Spinal cord (tissue), 10 donors: ENCODE data around the gene TMC2. TPM values are rescaled to one million over a fixed set of nuclear protein-coding genes. Genes with fewer than 3 reads are reported as not detected.
"Not testable (repeated sequence)": the region's sequence is repeated elsewhere in the genome, so short reads cannot be mapped to it uniquely, and the experiment has no call there.

Source experiments
- DNase-seq, 6 donors: peaks; one replicate each; pipeline versions ENCODE4 v3.0.0 to v3.0.0-alpha.2; 2013 to 2015; ENCODE audit warnings: low spot score in 6 of 6, low read depth in 4 of 6
- H3K27ac ChIP-seq: one replicate; pipeline ENCODE4 v1.5.1; 2013; ENCODE audit warnings: low read depth, low read length, control low read depth
- H3K27me3 ChIP-seq: one replicate; pipeline ENCODE4 v1.6.1; 2013; ENCODE audit warnings: low read length; ENCODE audit not compliant: control insufficient read depth, insufficient read depth
- H3K36me3 ChIP-seq: one replicate; pipeline ENCODE4 v1.6.1; 2013; ENCODE audit warnings: low read length; ENCODE audit not compliant: control insufficient read depth, insufficient read depth
- H3K4me1 ChIP-seq: one replicate; pipeline ENCODE4 v1.6.1; 2013; ENCODE audit warnings: low read length; ENCODE audit not compliant: control insufficient read depth, insufficient read depth
- H3K4me3 ChIP-seq: one replicate; pipeline ENCODE4 v1.5.1; 2013; ENCODE audit warnings: low read depth, low read length, control low read depth
- H3K9me3 ChIP-seq: one replicate; pipeline ENCODE4 v1.6.1; 2013; ENCODE audit warnings: low read length; ENCODE audit not compliant: control insufficient read depth, insufficient read depth
- WGBS: methylation state at CpG from one replicate; pipeline ENCODE4 v1.1.5; 2013; ENCODE audit warnings: missing lambda C conversion rate; ENCODE audit not compliant: insufficient coverage; 5-methylcytosine and 5-hydroxymethylcytosine counted together
- polyA plus RNA-seq, 2 donors: library from polyadenylated mRNA; unstranded; fragments of 120-200 nt; gene quantifications; one replicate each; pipeline ENCODE4 v1.2.1, GENCODE V29; 2013; ENCODE audit not compliant: insufficient read length in 2 of 2
- total RNA-seq, 2 donors: library from RNA; depleted of rRNA in 1 of 2; stranded (reverse); fragments of 120-200 nt in 1 of 2; fragments of >200 nt in 1 of 2; gene quantifications; one replicate each; pipeline versions ENCODE4 v1.2.3 to v1.2.4, GENCODE V29; 2013 to 2014
- donor health status: healthy.

TMC2 gene
- total and polyA plus RNA-seq, 4 donors, result 0.94 to 6.3 (median 2.3) TPM

- DNase-seq, result peak in 5 of 6 donors; percentile 19 to 86 (median 50)
- WGBS, result 0% methylated on average over 62 of the region's 64 CpGs
- H3K27ac ChIP-seq, result peak overlapping the region; percentile 75
Observed at GRCh38 chr20:2524709-2525506, 11.5 kb upstream of the TMC2 start.

DNA sequence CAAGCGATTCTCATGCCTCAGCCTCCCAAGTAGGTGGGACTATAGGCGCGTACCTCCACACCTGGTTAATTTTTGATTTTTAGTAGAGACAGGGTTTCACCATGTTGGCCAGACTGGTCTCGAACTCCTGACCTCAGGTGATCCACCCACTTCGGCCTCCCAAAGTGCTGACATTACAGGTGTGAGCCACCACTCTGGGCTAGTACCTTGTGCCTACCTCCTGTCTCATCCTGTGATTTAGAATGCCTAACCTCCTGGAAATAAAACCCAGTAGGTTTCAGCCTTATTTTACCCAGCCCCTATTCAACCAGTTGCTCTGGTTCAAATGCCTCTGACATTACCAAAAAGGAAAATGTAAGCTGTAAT, 10.2 kb upstream of the TMC2 start:
- H3K4me3 ChIP-seq, H3K27me3 ChIP-seq, H3K36me3 ChIP-seq, DNase-seq, H3K27ac ChIP-seq, H3K9me3 ChIP-seq: not testable (repeated sequence)
- 98% methylated on average over 3 of the region's 5 CpGs for WGBS
- peaks cover 16% of the 10 kb centered on the region for H3K4me1 ChIP-seq

More at GRCh38 chr20:2524709-2525506, 11.5 kb upstream of the TMC2 start:
- peak overlapping the region; percentile 81 for H3K4me3 ChIP-seq
- H3K4me1 ChIP-seq, result peaks cover 16% of the 10 kb centered on the region
- H3K27me3 ChIP-seq, result no peaks in the 10 kb centered on the region
- no peaks in the 10 kb centered on the region for H3K9me3 ChIP-seq
- no peaks in the 10 kb centered on the region for H3K36me3 ChIP-seq

DNA sequence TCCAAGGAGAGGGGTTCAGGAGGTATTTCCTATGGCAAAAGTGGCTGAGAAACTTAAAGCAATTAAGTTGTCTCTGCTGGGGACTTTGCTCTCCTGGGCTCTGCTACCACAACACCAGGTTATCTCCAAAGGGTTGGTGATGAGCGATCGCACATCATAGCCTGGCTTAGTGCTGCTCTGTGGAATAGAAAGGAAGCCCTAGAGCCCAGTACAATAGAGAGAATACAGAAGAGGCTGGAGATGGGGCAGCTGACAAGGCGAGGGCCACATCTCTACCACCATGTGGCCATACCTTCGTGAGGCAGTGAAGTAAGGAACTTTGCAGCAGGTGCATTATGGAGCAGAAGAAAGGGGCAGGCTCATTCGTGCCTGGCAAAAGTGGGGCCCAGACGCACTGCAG, 8.6 kb upstream of the TMC2 start:
- no peak for DNase-seq
- Histone ChIP-seq H3K4me1 (peaks cover 16% of the 10 kb centered on the region), H3K27me3 (peaks cover under 1% of the 10 kb centered on the region), H3K36me3 (no peaks in the 10 kb centered on the region), H3K27ac (no peak overlapping the region), H3K9me3 (no peaks in the 10 kb centered on the region), H3K4me3 (no peak overlapping the region)
- 82% methylated on average over 6 of the region's 6 CpGs for WGBS

GRCh38 chr20:2528671-2529271, 7.6 kb upstream of the TMC2 start:
- no peak for DNase-seq
- 77% methylated on average over 2 of the region's 10 CpGs for WGBS
- H3K27ac ChIP-seq, result no peak overlapping the region
- H3K4me3 ChIP-seq, result no peak overlapping the region
- no peaks in the 10 kb centered on the region for H3K9me3 ChIP-seq
- peaks cover 3% of the 10 kb centered on the region for H3K27me3 ChIP-seq
- H3K4me1 ChIP-seq, result peaks cover 16% of the 10 kb centered on the region
- no peaks in the 10 kb centered on the region for H3K36me3 ChIP-seq

GRCh38 chr20:2533118-2533517, 3.3 kb upstream of the TMC2 start:
- Histone ChIP-seq H3K27me3 (peaks cover 6% of the 10 kb centered on the region), H3K27ac (no peak overlapping the region), H3K9me3 (no peaks in the 10 kb centered on the region), H3K4me3 (no peak overlapping the region), H3K36me3 (no peaks in the 10 kb centered on the region), H3K4me1 (peaks cover 8% of the 10 kb centered on the region)
- WGBS, result 91% methylated on average over 8 of the region's 8 CpGs
- no peak for DNase-seq

GRCh38 chr20:2535711-2536559, 438 bp upstream of the TMC2 start:
- no peak overlapping the region for H3K4me3 ChIP-seq
- no peak for DNase-seq
- H3K9me3 ChIP-seq, result no peaks in the 10 kb centered on the region
- no peak overlapping the region for H3K27ac ChIP-seq
- H3K4me1 ChIP-seq, result peaks cover 19% of the 10 kb centered on the region
- H3K27me3 ChIP-seq, result peaks cover 6% of the 10 kb centered on the region
- 91% methylated on average over 2 of the region's 12 CpGs for WGBS
- H3K36me3 ChIP-seq, result no peaks in the 10 kb centered on the region

DNA sequence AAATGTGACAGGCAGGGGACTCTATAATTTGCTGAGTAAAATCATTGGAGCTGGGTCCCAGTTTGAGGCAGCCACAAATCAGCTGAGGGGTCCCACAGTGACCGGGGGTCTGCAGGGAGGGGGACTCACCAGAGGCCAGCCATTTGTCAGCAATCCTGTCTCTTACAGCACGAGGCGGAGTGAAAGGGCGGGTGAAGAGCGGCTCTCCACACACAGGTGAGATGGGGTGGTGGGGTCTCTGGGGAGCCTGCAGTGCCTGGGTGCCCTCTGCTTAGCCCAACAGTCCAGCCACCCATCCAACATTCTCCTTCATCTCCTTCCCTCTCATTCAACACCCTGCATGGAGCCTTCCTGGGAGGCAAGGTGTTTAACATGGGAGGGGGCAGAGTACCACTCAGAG, 728 bp downstream of the TMC2 start:
- Histone ChIP-seq H3K27me3 (peaks cover 6% of the 10 kb centered on the region), H3K27ac (no peak overlapping the region)
- 82% methylated on average over 1 of the region's 5 CpGs for whole genome bisulfite sequencing

DNA sequence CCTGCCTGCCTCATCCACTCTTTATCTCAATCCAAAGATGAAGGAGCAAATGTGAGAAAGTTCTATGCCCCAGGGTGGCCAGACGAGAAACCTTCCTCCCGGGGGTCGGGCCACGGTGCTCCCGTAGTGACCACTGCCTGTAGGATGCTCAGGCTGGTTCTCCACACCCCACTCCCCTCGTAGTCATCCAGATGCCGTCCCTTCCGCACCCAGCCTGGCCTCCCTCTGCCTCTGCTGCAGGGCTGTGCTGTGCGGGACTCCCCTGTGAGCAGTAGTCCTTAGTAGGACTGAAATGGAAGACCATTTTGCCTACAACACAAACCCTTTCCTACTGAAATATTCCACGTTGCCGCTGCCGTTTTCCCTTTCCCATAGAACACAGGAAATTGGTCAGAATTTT, 2.0 kb downstream of the TMC2 start:
- DNase-seq, result no peak
- WGBS, result 90% methylated on average over 8 of the region's 12 CpGs
- H3K27ac ChIP-seq, result no peak overlapping the region
- peaks cover 5% of the 10 kb centered on the region for H3K27me3 ChIP-seq
- H3K36me3 ChIP-seq, result no peaks in the 10 kb centered on the region
- H3K4me1 ChIP-seq, result peaks cover 19% of the 10 kb centered on the region
- H3K4me3 ChIP-seq, result no peak overlapping the region
- H3K9me3 ChIP-seq, result no peaks in the 10 kb centered on the region

More for the DNA sequence above, 728 bp downstream of the TMC2 start:
- no peaks in the 10 kb centered on the region for H3K36me3 ChIP-seq
- no peak for DNase-seq
- H3K4me1 ChIP-seq, result peaks cover 19% of the 10 kb centered on the region
- H3K4me3 ChIP-seq, result no peak overlapping the region
- H3K9me3 ChIP-seq, result no peaks in the 10 kb centered on the region

GRCh38 chr20:2538931-2539720, 2.8 kb downstream of the TMC2 start:
- Histone ChIP-seq H3K4me1 (peaks cover 18% of the 10 kb centered on the region), H3K27me3 (peaks cover 5% of the 10 kb centered on the region), H3K27ac (peak overlapping the region; percentile 48), H3K36me3 (no peaks in the 10 kb centered on the region), H3K9me3 (no peaks in the 10 kb centered on the region), H3K4me3 (no peak overlapping the region)
- 28% methylated on average over 4 of the region's 8 CpGs for WGBS
- peak in 2 of 6 donors; percentile 53 to 60 for DNase-seq
